GM19452 (cell line): Measurements from ENCODE around the gene MIPOL1.
"Not testable (repeated sequence)": the region's sequence is repeated elsewhere in the genome, so short reads cannot be mapped to it uniquely, and the experiment has no call there.

Experiments used
- ATAC-seq: cut with Tn5 transposase; IDR thresholded peaks from one replicate; pipeline ENCODE4 v1.9.1; 2021; ENCODE audit not compliant: unreplicated experiment

MIPOL1 gene

DNA sequence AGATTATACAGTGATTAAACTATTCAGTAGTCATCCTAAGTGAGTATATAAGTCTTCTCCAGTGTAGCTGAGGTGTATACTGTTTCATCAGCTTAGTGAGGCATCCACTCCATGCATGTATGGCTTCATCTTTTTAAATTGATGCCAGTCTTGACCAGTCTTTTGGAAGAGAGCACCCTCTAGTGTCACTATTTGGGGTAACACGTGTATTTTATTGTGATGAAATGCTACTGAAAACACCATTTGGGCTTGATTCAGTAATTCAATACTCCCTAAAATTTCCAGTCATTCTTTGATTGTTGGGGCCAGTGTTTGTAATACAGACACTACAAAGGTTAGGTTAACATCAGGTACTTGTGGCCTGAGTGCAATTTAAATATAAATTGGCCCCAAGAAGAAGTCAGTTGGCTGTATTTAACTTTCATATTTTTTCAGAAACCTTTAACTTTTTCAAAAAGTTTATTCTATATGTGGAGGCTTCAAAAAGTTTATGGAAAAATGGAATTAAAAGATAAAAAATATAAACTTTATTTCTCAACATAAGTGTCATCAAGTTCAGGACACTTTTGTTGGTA is 35.3 kb downstream of the MIPOL1 start:
- ATAC-seq: no peak

DNA sequence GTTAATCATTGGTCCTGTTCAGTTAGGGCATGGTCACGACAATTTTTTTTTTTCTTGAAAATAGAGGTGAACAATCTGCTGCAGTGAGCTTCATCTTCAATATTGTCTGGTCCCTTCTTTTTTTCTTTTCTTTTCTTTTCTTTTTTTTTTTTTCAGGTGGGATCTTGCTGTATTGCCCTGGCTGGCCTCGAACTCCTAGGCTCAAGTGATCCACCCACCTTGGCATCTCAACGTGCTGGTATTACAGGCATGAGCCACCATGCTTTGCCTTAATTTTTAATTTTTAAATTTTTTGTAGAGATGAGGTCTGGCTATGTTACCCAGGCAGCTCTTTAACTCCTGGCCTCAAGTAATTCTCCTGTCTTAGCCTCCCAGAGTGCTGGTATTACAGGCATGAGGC is 36.5 kb downstream of the MIPOL1 start:
- no peak for ATAC-seq

DNA sequence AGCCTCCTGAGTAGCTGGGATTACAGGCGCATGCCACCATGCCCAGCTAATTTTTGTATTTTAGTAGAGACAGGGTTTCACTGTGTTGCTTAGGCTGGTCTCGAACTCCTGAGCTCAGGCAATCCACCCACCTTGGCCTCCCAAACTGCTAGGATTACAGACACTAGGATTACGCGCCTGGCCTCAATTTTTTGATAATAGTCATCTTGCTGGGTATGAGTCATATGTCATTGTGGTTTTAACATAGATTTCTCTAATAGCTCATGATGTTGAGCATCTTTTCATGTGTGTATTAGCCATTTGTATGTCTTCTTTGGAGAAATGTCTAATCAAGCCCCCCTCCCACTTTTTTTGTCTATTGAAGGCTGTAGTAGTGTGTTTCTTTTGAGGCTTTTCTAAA is 38.3 kb downstream of the MIPOL1 start:
- not testable (repeated sequence) for ATAC-seq

DNA sequence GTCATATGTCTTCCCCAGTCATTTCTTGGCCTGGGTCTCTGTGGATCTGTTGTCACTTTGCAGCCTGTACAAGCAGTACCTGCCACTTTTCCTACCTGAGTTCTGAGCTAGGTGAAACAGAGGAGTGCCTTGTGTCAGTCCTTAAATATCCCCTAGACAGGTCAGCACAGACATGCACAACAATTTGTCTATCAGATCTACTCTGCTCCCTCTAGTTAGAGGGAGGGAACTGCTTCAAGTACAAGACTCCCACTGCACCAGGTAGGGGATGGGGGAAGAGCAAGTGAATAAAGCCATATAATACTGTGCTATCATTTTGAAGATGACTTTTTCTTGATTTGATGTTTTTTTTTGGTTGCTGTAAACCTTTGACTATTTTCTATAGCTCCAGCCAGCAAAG is 39.4 kb downstream of the MIPOL1 start:
- ATAC-seq: no peak

DNA sequence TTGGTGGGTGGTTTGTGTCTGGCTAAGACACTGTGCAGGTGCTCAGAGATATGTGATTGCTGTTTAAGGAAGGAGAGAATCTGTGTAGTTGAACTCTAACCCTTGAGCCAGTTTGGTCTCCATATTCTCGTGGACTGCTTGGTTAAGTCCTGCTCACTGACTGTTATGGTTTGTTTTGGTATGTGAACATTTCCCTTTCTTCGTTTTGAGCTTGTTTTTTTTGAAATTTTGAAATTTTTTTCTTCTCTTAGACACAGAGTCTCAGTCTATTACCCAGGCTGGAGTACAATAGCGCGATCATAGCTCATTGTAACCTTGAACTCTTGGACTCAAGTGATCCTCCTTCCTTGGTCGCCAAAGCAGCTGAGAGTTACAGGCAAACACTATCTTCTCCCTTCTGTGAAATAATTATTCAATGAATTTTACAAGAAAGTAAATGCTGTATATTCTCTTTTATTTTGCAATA is 40.0 kb downstream of the MIPOL1 start:
- ATAC-seq: no peak

DNA sequence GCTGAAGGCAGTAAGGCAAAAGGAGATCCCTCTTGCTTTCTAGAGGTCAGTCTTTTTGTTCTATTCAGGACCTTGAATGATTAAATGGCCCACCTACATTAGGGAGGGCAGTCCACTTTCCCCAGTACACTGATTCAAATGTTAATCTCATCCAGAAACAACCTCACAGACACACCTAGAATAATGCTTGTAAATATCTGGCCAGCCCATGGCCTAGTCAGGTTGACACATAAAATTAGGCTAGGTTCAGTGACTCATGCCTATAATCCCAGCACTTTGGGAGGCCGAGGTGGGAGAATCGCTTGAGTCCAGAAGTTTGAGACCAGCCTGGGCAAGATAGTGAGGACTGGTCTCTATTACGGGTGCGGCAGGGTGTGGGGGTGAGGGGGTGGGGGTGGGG is 43.5 kb downstream of the MIPOL1 start:
- ATAC-seq: no peak

DNA sequence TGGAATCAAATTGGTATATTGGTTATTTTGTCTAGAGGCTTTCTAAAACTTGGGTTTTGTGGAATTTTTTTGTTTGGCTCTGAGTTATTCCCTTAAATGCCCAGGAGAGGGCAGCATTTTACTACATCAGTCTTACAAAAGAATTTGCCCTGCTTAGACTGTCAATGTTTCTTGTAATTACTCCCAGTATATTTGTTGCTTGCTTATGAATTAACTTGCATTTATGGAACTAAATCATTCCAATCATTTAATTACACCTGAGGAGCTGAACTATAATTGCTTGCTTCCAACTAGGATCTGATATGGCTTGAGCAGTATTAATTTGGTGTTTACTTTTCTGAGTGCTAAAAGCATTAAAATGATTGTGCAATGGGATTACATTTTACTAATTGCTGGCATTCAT is 48.7 kb downstream of the MIPOL1 start:
- no peak for ATAC-seq

DNA sequence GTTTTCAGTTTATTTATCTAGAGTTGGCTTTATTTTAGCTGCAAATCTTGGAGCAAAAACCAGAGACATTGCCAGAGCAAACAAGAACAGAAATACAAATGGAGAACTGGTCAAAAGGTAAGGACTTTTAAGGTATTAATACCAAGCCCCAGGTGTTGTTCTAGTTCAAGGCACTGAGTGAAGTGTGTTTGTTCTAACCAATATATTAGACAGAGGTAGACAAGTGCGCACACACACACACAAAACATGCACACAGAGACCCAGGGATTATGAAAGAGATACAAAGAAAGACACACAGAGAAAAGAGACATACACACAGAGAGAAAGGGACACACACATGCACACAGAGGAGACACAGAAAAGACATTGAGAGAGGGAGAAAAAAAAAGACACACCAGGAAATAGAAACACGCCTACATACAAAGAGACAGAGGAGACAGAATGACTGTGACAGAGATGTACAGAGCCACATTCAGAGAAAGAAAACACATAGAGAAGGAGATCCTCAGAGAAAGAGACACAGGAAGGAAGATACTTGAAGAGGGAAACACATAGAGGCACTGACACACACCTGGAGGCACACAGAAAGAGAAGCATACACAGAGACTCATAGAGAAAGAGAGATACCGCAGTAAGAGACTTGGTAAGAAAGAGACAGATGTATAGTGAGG is 50.2 kb downstream of the MIPOL1 start:
- no peak for ATAC-seq

DNA sequence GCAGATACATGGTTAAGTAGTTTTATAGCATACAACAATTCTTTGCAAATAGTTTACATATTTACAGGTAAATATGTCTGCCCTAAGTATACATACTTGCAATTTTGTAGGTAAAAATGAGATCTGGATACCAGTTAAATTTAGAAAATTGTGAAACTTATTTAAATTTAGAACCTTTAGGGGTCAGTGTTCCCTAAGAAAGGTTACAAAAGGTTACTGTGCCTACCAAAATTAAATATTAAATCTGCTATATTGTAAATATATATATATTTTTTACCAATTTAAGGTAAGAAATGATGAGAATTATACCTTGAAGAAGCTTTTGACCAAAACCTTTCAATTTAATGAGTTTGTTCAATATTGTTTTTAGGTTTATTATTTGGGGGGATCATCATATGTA is 54.0 kb downstream of the MIPOL1 start:
- no peak for ATAC-seq

DNA sequence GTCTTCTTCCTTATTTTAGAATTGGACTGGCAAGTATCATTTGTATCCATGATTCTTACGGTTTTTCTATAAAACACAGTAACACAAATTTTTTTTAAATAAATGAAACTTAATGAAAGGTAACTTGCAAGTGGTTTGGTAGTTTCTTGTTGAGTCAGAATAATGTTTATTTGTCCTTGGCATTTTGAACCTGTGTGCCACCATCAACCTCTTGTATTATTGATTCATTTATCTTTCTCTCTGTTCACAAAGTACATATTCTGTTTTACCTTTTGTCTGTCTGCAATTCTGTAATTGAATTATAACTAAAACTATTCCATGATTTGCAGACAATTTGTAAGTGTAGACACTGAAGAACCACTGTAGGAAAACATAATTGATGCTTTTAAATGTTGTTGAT is 54.7 kb downstream of the MIPOL1 start:
- no peak for ATAC-seq

DNA sequence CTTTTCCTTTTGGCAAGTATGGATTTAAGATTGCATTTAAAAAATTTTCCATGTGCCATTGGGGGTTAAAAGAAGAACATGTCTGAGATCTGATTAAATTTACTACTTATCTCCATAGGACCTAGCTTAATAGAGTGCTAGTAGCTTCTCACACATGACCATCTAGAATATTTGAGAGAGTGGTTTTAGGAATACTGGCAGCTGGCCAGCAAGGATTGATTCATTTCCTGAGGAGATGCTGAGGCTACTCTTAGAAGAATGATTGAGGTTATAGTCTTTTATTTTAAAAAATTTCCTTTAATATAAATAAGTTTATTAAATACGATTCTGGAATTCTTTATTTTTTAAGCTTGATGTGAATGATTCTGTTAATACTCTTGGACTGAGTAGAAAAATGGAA is 56.2 kb downstream of the MIPOL1 start:
- ATAC-seq: no peak

DNA sequence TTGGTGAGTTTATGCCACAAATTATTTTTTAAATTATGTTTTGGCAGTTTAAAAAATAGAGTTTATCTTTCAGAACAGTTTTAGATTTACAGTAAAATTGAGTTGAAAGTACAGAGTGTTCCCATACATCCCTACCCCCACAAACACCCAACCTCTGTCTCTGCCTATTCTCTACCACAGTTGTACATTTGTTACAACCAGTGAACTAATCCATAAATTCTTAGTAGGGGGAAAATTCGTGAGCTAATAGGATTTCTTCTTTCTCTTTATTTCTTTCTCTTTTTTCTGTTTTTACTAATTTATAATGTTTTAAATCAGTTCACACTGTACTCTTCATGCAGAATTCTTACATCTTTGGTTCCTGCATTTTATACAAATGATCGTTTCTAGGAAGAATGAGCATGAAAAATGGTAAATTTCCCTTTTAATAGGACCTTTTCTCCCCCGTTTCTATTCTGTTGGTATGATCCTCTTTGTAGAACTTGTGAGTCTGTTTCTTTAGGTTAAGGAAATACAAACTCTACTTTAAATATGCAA is 56.7 kb downstream of the MIPOL1 start:
- ATAC-seq: no peak

DNA sequence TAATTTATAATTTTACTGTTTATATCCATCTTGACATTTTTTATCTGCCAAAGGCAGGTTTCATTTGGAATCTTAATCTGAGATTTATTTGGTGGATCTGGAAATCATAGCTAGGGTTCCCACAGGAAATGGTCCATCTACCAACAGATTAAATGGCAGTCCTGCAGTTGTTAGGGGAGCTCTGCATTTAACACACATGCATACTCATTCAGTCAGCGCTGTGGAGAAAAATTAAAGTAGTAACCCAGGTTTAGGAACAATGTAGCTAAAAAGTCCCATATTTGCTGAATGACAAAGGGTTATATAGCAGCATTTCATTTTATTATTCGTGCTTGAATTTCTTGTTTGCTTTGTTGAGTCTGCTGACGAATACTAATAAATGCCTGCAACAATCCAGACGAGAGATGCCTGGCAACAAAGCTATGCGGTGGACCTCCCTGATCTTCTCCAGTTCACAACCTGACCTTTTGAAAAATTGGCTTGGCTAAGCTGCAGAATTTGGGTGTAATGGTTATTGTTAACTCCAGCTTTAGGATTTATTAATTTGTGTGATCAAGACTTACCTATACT is 59.8 kb downstream of the MIPOL1 start:
- ATAC-seq: no peak

DNA sequence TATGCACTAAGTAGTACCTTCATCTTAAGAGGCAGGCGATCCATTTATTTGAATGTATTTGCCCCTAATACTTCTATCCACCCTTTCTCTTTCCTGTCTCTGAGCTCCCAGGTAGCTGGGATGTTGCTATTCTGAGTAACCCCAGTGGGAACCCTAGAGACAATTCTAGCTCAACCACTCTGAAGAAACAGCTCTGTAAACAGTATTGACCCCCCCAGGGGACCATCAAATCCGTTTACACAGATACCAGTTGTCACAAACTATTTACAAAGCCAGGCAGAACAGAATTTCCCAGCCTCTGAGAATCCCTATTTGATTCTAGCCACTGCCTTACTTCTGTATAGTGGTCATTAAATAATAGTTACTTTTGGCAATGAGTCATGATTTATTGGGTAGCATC is 64.9 kb downstream of the MIPOL1 start:
- ATAC-seq: no peak

DNA sequence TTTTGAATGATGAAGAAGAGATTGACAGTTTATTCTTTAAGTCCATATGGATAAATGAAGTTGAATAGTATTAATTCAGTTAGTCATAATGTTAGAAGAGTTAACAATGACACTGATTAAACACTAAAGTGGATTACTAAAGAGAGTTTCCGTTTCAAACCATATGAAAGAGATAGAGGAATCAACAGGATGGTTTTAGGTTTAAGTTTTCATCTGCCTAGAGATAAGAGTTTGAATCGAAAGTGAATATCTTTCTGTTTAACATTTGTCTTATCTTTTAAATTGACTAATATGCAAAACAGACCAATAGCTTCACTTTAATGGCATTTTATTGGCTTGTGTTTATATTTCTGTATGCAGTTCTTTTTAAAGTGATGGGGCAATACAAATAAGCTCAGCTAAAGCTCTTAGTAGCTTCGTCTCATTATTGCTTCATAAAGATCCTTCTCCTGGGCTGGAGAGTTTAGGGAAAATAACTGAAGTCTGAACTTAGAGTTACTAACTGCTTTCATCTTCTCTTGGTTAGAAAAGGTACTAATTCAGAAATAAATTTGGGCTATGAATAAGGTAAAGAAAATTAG is 66.0 kb downstream of the MIPOL1 start:
- ATAC-seq: no peak

DNA sequence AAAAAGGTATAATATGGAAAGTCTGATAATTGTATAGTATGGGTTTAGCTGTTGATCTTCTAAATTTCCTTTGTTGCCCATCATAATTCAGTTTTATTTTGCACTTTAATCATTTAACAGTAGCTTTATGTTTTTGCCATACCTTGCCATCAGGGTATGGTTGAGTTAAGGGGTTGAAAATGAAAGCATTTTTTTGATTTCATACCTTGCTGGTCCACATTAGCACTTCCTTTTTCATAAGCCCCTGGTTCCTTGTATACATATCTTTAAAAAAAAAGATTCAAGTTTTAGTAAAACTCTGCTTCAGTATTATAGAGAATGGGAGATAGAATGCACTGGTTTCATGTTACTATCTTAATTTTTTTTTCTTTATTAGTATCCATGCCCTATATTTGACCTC is 71.1 kb downstream of the MIPOL1 start:
- no peak for ATAC-seq

DNA sequence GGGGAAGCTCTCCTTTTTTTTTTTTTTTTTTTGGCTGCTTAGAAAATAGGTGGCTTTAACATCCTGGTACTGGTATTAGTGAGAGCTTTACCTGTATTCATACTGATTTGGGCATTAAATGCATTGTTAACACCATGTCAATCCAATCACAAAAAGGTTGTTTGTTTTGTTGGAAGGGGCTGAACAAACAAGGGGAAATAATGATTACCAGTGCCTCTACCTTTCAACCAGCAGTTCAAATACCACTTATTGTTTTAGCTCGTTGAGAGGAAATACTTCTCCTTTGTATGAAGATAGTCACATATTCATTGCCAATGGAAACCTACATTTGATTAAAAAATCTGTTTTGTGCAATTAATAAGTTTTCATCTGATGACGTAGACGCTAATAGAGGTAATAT is 72.9 kb downstream of the MIPOL1 start:
- ATAC-seq: no peak

DNA sequence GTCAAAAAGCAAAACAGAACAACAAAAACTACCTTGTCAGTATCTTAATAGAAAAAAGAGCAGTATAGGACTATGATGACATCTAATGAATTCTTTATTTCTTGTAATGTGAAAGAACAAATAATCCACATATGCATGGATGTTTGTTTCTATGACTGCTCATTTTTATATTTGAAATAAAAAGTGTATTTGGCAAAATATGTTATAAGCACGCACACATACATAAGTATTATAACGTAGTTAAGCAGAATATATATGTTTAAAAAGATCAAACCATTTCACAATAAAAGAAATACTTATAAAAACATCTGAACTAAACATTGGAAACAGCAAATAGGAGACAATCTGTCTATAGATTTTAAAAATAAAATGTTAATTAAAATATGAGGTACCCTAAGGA is 74.8 kb downstream of the MIPOL1 start:
- no peak for ATAC-seq

DNA sequence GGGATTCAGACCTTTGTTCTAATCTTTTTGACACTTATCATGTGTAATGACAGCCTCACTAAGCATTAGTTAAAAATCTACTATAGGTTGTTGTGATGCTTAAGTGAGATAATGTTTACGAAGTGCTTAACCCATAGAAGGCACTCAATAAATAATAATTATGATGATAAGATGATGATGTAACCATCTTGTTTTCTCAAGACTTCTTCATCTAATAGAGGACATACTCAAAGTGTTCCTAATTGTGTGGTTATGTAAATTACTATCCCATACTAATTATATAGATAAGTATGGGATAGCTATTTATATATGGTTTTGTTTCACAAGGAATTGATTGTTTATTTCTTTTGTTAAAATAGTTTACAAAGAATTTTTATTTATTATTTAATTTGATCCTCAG is 76.9 kb downstream of the MIPOL1 start:
- ATAC-seq: no peak

DNA sequence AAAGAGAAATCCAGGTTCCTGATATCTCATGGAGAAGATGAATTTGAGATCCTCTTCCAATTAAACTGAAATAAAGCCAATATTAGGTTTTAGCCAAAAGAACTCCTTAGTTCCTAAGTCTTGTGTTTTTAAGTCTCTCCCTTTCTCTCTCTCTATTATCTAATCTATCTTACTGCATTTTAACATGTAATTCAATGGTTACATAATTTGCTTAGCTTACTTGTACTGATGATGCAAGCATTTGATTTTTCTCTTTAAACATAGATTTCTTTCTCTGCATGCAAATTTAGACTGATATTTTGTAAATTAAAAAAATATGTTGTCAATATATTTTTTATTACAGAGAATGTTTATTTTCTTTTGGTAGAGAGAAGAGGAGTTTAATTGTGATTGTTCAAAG is 78.2 kb downstream of the MIPOL1 start:
- ATAC-seq: no peak

DNA sequence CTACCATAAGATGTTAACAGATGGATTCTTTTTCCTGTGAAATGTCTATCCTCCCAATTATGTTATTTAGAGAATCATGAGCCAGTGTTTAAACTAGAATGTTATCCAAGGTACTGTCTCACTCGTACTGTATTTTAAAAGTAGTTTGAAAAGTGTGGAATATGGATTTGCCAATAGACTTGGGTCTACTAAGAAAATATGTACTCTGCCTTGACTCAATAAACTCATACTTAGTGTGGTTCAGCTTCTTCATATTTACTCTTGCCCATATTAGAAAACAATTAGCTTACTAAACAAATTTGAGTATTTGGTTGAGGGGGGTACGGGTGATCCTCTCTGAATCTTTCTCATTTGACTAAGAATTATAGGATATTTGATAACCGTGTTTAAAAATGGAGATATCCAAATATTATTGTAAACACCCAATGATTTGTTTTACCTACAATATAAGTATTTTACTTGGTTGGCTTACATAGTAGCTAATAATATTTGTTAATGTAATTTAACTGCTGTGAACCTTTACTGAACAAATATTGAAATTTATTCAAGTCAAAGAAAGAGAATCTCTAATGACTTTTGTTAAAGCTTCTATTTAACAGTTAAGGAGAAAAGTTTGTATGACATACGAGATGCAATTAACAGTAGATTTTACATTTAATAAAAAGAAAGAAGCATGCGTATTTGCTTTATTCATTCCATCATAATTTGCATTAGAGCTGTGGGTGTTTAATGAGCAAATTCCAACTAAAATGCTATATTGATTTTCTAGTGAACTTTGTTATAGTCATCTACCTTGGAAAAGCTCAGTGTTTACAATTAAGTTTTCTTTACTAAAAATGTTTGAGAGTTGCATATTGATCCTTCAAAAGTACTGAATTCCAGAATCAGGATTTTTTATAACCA is 81.2 kb downstream of the MIPOL1 start:
- ATAC-seq: no peak
